HG03432 (cell line): ENCODE data around the gene C2CD2L.
"Not testable (repeated sequence)": the region's sequence is repeated elsewhere in the genome, so short reads cannot be mapped to it uniquely, and the experiment has no call there.

Experiments used
- ATAC-seq: cut with Tn5 transposase; IDR thresholded peaks from one replicate; pipeline ENCODE4 v1.9.1; 2021; ENCODE audit warnings: mild to moderate bottlenecking, moderate library complexity; ENCODE audit not compliant: unreplicated experiment

C2CD2L gene

DNA sequence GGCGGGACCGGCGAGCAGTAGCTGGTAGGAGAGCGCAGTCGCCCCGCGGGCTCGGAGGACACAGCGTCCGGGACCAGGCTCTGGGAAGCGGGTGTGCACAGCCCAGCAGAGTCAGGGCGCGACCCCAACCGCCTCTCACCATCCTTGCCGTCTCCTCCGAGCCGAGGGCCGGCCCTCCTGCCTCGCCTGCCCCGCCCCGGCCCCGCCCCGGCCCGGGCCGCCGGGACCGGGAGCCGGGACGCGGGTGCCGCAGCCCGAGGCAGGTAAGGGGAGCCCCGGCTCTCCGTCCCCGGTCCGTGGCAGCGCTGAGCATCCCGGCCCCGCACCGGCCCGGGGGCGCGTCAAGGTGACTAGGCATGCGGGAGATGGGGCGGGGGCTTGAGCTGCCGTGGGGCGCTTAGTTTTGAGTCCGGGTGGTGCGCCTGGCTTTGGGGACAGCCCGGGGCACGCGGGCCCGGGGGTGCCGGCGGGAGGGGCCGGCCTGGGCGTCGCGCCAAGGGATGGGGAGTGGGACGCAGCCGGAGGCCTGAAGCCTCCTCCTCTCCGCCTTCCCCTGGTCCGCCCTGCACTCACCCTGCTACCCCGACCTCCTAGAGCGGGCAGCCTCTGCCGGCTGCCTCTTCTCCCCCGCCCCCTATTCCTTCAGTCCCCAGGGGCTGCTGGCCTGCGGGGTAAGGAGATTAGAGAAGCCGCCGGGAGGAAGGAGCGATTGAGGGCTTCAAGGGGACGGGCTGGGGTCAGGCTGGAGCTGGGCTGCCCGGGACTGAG lies 42.1 kb downstream of the C2CD2L start, which contains the start of gene ABCG4:
Gene ABCG4, plus strand, starts transcription at position 35 of the 768 bp plus-strand sequence. CDS start 914 bp downstream, outside the sequence.
- no peak for ATAC-seq

- no peak for ATAC-seq
Observed at GRCh38 chr11:119149786-119150275, 42.7 kb downstream of the C2CD2L start.

- ATAC-seq = no peak
Observed at GRCh38 chr11:119152043-119152442, 44.9 kb downstream of the C2CD2L start.

GRCh38 chr11:119152604-119153003 lies 45.5 kb downstream of the C2CD2L start:
- ATAC-seq = no peak

- no peak for ATAC-seq
Observed at GRCh38 chr11:119153049-119153818, 46.1 kb downstream of the C2CD2L start.

DNA sequence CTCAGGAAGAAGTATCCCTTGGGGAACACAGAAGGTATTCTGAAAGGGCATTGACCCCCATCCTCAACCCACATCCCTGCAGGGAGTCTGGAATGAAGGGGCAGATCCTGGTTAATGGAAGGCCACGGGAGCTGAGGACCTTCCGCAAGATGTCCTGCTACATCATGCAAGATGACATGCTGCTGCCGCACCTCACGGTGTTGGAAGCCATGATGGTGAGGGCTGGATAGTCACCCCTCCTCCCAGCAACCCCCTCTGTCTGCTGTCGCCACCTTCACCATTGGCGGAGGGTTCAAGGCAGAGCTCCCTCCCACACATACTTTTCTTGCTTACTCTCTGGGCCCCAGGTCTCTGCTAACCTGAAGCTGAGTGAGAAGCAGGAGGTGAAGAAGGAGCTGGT lies 47.0 kb downstream of the C2CD2L start:
- ATAC-seq = no peak

DNA sequence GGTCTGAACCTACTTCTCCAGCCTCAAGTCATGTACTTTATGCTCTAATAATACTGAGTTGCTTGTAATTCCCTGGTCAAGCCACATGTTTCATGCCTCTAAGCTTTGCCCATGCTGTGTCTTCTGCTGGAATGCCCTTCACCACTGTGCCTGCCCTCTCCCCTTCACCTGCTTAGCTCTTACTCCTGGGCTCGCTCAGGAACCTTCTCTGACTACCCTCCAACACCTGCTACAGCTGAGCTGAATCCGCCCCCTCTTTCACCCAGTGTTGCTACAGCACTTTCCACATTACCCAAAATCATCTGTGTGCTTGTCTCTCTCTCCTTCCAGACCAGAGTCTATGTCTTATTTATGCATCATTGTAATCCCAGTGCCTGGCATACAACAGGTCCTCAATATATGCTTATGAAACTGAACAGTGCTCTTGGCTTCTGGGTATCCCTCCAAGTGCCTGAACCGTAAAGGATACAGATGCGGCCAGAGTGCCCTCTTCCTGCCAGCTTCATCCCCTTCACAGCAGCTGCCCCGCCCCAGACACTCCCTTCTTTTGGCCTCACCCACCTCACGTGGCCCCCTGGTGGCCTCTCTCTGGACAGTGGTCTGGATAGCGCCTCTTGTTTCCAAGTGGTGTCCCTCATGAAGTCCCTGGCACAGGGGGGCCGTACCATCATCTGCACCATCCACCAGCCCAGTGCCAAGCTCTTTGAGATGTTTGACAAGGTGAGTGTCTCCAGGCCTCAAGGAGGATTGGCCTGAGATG lies 48.8 kb downstream of the C2CD2L start:
- ATAC-seq = no peak

GRCh38 chr11:119156496-119156895 lies 49.4 kb downstream of the C2CD2L start:
- ATAC-seq = no peak

DNA sequence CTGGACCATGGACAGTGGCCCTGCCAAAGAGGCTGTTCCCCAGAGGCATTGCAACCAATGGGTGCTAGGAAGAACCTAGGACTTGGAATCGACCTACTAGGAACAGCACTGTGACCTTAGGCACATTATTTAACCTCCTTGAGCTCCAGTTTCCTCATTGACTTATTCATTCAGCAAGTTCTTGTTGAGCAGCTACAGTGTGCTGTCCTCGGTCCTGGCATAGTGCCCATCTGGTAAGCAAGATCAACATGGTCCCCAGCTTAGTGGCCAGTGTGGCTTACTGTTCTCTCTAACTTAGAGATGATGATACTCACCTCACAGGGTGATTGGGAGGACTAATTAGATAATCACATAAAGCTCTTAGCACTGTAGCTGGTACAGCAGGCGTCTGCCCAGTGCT lies 49.9 kb downstream of the C2CD2L start:
- no peak for ATAC-seq

DNA sequence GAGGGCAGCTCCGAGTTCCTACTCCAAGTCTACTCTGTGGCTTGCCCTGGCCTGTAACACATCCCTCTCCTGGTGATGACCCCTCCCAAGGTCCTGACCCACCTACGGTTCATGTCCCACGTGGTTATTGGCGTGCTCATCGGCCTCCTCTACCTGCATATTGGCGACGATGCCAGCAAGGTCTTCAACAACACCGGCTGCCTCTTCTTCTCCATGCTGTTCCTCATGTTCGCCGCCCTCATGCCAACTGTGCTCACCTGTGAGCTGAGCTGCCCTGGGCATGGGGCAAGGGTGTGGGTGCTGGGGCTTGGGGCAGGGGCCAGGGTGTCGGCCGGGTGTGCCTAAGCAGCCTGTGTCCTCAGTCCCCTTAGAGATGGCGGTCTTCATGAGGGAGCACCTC lies 51.3 kb downstream of the C2CD2L start:
- no peak for ATAC-seq

DNA sequence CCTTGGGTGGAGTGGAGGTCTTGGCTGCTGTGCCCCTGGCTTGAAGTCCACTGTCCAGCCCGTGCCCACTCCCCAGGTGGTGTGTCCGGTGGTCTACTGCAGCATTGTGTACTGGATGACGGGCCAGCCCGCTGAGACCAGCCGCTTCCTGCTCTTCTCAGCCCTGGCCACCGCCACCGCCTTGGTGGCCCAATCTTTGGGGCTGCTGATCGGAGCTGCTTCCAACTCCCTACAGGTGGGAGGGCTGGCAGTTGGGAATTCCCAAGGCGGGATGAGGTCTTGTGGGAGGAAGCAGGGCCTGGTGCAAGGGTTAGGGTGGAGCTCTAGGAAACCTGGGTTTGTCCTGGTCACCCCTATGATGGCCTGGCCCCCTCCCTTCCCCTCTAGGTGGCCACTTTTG lies 53.0 kb downstream of the C2CD2L start:
- no peak for ATAC-seq

DNA sequence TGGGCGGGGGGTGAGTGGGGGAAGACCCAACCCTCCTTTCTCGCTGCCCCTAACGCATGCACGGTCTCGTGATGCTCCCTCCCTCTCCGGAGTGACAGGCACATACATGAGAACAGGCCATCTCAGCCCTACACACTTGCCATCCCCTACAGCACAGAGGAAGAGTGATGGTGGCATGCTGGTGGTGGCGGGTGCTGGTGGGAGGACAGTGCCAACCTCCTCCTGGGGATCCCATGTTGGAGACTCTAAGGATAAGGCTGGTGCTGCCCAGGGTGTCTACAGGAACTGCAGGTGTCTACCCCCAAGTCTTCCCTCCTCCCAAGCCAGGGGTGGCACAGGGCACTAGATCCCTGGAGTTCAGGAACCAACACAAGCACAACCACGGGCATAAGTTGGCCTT lies 54.7 kb downstream of the C2CD2L start:
- no peak for ATAC-seq

DNA sequence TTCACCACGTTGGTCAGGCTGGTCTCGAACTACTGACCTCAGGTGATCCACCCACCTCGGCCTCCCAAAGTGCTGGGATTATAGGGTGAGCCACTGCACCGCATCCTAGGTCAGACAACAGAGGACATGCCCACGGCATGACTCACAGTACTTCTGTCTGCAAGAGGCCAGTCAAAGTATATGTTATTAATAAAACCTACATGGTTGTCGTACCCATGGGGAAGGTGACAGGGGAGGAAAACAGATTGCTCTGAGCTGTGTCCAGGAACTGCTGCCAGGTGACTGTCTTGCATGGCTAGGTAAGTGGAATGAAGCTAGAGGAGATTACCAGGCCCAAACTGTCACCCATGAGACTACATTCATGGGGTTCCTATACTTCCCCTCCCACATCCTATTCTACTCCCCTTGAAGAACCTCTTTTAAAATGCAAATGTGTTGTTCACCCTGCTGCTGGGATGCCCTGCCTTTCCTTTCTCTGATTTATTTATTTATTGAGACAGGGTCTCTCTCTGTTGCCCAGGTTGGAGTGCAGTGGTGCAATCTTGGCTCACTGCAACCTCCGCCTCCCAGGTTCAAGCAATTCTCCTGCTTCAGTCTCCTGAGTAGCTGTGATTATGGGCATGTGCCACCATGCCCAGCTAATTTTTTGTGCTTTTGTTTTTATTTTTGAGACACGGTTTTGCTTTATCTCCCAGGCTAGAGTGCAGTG lies 59.4 kb downstream of the C2CD2L start:
- no peak for ATAC-seq

- ATAC-seq = not testable (repeated sequence)
Observed at GRCh38 chr11:119167077-119167458, 59.9 kb downstream of the C2CD2L start.

DNA sequence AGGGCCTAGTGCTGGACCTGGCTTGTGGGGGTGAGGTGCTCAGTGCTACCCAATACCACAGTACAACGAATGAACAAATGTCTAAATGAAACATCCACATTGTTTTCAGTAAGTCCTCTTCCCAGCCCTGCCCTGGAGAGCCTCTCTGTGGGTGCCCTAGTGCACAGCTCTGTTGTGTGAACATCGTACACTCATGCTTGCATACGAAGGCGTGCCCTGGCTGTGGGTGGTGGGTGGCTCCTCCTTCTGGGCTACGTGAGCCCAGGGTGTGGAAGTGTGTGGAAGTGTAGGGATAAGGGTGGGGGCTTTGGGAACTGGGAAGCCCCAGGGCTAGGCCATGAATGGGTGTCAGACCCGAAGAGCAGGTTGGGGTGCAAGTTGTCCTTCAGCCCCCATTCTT lies 60.8 kb downstream of the C2CD2L start:
- no peak for ATAC-seq
